Measurements from ENCODE around the gene SLC29A4.
"Not testable (repeated sequence)": the region's sequence is repeated elsewhere in the genome, so short reads cannot be mapped to it uniquely, and the experiment has no call there.

SLC29A4 gene

DNA sequence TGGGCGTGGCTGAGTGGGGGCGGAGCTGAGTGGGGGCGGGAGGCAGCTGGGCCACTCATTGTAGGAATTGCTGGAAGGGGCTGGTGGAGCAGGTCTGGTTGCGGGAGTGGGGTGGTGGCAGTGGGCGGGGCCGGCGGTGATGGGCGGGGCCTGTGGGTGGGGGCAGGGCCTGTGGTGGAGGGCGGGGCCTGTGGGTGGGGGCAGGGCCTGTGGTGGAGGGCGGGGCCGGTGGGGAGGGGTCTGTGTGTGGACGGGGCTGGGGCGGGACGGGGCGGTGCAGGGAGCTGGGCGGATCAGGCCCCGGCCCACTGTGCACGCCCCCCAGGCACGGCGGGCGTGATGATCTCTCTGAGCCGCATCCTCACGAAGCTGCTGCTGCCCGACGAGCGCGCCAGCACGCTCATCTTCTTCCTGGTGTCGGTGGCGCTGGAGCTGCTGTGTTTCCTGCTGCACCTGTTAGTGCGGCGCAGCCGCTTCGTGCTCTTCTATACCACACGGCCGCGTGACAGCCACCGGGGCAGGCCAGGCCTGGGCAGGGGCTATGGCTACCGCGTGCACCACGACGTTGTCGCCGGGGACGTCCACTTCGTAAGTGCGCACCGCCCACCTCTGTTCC, 14.0 kb downstream of the SLC29A4 start:
- DNase-seq (ENCODE audit: low spot score), result no peak

DNA sequence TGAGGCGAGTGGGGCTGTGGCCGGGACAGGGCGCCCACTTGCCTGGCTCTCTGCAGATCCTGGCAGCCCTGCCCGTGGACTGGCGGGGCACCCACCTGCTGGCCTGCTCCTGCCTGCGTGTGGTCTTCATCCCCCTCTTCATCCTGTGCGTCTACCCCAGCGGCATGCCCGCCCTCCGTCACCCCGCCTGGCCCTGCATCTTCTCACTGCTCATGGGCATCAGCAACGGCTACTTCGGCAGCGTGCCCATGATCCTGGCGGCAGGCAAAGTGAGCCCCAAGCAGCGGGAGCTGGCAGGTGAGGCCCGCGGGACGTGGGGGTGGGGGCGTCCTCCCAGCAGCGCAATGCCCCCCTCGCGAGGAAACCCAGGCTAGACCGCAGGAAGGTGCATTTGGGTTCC, 17.6 kb downstream of the SLC29A4 start:
- DNase-seq (ENCODE audit: low spot score), result no peak

- no peak for DNase-seq (ENCODE audit: low spot score)
Observed at GRCh38 chr7:5302577-5302976, 19.8 kb downstream of the SLC29A4 start.

DNA sequence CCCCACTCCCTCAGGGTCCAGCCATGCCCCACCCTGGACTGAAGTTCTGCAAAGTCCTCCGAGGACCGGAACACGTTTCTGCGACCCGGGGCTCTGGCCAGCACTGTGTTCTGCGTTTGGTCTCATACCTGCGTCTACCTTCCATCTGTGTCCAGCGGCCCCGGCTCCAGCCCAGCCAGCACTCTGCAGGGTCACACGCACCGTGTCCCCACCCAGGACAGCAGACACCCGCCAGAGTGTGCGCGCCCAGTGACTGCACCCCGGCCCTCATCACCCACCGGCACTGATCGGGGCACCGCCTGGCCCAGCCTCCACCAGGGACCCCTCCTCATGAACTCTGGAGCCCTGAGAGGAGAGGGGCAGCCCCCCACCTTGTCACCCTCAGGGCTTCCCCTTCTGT, 20.3 kb downstream of the SLC29A4 start:
- DNase-seq (ENCODE audit: low spot score), result no peak

GRCh38 chr7:5303591-5304505, 21.1 kb downstream of the SLC29A4 start:
- DNase-seq (ENCODE audit: low spot score), result no peak

GRCh38 chr7:5305050-5305449, 22.3 kb downstream of the SLC29A4 start:
- DNase-seq (ENCODE audit: low spot score), result not testable (repeated sequence)

GRCh38 chr7:5307221-5308142, 24.7 kb downstream of the SLC29A4 start:
- DNase-seq (ENCODE audit: low spot score), result not testable (repeated sequence)

DNA sequence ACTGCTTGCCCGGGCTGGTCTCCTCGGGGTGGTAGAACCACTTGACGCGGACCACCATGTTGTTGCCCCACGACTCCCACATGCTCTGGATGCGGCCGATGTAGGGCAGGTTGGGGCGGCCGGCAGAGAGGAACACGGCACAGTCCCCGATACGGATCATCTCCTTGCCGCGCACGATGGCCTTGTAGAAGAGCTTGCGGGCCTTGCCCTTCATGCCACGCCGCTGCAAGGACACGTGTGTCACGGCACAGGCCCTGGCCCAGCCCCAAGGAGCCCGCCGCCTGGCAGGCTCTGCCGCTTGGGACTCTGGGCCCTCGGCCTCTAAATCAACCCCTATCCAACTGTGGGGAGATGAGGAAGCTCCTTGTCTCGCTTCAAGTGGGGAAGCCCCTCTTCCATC, 26.4 kb downstream of the SLC29A4 start:
- no peak for DNase-seq (ENCODE audit: low spot score)

DNA sequence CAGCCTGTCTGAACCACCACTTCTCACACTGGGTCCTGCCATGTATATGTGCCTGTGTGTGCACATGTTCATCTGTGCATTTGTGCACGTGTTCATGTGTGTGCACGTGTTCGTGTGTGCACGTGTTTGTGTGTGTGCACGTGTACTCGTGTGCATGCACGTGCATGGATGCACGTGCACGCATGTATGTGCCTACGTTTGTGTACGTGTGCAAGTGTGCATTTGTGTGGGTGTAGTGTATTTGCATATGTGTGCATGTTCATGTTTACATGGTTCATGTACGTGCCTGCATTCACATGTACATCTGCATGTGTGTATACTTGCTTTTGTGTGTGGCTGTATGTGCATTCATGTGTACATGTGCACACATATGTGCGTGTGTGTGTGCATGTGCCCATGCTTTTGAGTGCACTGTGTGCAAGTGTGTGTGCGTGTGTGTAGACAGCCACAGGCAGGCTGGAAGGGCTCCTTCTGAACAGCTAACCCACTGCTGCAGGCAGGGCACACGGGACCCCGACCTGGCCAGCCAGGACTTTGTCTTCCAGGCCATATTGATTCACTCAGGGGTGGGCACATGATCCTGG, 28.2 kb downstream of the SLC29A4 start:
- no peak for DNase-seq (ENCODE audit: low spot score)

GRCh38 chr7:5312276-5313070, 29.7 kb downstream of the SLC29A4 start:
- not testable (repeated sequence) for DNase-seq (ENCODE audit: low spot score)

GRCh38 chr7:5313076-5313885, 30.5 kb downstream of the SLC29A4 start:
- DNase-seq (ENCODE audit: low spot score), result not testable (repeated sequence)

DNA sequence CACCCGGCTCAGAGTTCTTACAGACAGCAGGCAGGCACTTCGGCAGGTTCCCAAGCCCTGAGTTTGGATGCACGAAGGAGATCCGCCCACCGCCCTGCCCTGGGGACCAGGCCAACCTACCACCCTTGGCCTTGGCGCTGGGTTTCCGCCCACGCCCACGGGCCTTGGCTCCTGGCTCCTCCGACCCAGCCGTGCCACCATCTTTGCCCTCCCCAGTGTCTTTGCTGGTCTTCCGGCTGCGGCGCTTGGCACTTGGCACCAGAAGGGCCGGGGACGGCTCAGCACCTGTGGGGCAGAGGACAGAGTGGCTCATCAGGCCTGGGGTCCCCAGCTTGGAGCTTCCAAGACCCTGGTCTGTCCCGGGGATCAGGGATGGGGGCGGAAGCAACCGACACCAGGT, 32.1 kb downstream of the SLC29A4 start:
- DNase-seq (ENCODE audit: low spot score), result no peak

DNA sequence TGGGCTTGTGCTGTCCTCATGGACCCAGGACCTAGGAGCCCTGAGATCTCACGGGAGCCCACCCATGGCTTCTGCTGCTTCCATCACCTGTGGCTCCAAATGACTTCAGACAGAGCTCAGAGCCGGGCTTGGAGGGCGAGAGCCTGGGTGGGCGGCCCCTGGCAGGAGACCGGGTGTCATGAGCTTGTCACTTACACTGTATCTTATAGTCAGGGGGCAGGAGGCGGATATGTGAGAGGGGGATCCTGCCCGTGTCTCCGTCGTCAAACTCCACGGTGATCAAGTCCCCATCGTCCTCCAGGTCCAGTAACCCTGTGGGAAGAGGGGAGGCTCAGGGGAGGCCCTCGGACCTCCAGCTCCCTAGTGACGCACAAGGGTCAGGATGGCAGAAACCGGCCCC, 33.0 kb downstream of the SLC29A4 start:
- DNase-seq (ENCODE audit: low spot score), result no peak

- not testable (repeated sequence) for DNase-seq (ENCODE audit: low spot score)
Observed at GRCh38 chr7:5318613-5319012, 35.9 kb downstream of the SLC29A4 start.

GRCh38 chr7:5320391-5320790, 37.6 kb downstream of the SLC29A4 start:
- DNase-seq (ENCODE audit: low spot score), result no peak

- DNase-seq (ENCODE audit: low spot score), result no peak
Observed at GRCh38 chr7:5320802-5321396, 38.2 kb downstream of the SLC29A4 start.

DNA sequence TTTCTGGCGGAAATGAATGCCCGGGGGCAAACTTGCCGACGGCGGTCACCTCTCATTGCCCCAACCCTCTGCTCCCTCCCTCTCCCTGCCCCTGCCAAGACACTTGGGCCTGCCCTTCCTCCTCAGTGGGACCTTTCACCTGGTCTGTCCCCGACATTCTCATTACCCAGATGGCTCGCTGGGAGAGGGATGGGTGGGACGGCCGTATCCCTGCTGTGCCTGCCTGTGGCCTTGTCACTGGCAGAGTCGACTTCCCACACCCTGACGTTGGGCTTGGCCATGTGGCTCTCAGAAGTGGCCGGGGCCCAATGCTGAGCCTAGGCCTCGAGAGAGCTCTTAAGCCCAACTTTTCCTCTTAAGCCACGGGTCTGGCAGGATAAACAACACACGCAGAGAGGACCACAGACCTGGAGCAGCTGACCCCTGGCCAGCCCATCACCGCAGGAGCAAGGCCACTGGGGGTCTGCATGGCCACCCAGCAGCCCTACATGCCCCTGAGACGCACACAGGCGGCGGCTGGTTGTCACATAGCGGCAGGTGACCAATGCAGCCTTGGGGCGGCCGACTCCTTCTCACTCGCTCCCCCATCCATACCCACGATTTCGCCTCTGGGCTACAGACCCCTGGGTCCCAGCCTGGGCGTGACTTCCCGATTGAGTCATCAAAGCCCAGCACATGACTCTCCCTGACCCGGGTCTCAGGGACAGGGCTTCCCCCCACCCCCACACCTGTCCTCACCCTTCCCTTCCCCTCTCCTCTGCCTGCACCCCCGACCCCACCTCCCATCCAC, 40.1 kb downstream of the SLC29A4 start:
- DNase-seq (ENCODE audit: low spot score), result no peak

DNA sequence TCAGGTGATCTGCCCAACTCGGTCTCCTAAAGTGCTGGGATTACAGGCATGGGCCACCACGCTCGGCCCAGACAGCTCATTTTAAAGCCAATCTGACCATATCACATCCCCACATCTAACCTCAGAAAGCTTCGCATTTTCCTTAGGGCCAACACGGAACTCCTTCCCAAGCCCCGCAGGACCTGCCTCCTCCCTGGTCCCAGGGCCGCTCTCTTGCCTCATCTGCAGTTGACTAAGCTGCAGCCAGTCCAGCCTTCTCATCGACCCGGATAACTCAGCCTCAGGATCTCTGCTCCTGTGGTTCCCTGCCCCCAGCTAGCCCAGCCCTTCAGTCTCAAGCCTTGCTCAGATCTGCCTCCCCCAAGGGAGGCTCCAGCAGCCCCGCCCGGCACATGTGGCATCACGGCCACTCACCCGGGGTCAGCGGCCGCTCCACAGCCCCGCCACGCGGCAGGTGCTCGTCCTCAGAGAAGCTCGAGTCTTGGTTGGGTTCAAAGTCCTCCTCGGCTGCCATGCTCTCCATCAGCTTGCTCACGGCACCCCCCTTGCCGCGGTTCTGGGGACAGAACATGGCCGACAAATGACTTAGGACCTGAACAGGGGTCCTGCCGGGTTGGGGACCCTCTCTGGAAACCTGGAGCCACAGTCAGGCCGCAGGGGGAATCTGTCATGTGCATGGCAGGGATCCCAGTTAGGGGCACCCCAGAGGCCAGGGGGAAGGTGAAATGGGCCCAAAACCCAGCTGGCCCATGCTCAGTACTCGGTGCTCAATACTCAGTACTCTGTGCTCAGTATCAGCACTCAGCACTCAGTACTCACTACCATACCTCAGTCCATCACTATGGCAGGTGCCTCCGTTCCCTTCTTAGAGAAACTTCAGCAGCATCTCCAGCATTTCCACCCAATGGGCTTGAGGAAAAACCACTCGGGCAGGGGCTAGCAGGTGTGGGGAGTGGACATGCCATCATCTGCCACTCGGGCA, 41.3 kb downstream of the SLC29A4 start:
- DNase-seq (ENCODE audit: low spot score), result not testable (repeated sequence)
